AG09319 (cell line): ENCODE measurements around the gene C1QTNF7.

Source experiments
- DNase-seq: peaks from one replicate; pipeline ENCODE4 v3.0.0-alpha.2; 2010; ENCODE audit warnings: low read depth; ENCODE audit errors: extremely low read depth
- CTCF ChIP-seq: IDR thresholded peaks from 2 replicates; pipeline ENCODE4 v1.5.1; 2011; ENCODE audit warnings: low read depth, mild to moderate bottlenecking, inconsistent platforms, low read length, moderate library complexity

C1QTNF7 gene

GRCh38 chr4:15413623-15414019 lies 14.2 kb upstream of the C1QTNF7 start:
- TF ChIP-seq CTCF = no peak
- DNase-seq = no peak

DNA sequence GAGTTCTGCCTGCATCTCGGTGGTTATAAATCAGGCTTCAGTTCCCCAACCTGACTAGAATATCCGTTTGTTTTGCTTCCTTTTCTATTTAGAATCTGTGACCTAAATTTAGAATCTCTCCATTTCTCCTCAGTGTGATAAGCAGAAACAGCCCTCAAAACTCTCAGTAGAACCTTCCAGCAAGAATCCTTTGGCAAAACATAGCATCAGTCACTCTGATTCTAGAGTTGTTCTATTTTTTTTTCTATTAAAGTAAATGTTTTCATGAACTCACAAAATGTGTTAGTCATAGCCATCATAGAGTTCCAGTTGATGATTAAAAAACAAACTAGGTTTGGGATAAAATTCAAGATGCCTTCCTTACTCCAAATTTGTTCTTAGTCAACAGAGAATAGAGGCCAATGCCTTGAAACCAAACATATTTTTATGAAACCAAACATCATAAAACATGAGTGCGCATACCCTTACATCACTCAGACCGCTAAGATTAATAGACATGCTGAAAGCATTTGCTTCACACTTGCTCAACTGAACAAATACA lies 13.2 kb upstream of the C1QTNF7 start:
- TF ChIP-seq CTCF = no peak
- DNase-seq = no peak

GRCh38 chr4:15416357-15417232 lies 11.2 kb upstream of the C1QTNF7 start:
- no peak for DNase-seq
- TF ChIP-seq CTCF = no peak

- no peak for DNase-seq
- TF ChIP-seq CTCF = no peak
Measured at GRCh38 chr4:15417233-15417660, 10.6 kb upstream of the C1QTNF7 start.

- no peak for DNase-seq
- TF ChIP-seq CTCF = no peak
Measured at GRCh38 chr4:15418956-15419355, 8.9 kb upstream of the C1QTNF7 start.

DNA sequence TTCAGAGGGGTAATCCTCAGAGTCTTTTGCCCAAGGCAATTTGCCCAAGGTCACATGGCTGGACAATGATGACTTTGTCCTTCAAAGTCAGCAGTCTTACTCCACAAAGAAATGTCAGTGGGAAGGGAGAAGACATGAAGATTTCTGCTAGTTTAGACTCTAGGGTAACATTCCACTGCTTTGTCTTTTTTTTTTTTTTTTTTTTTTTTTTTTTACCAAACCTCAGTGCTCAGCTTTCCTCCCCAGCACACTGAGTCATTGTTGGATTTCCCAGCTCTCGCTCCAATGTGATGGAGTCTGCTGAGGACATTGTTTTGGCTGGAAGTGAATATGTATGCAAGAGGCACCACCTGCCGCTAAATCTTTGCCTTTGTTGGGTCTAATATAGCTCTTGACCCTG lies 7.2 kb upstream of the C1QTNF7 start:
- TF ChIP-seq CTCF = no peak
- no peak for DNase-seq

GRCh38 chr4:15423285-15423711 lies 4.5 kb upstream of the C1QTNF7 start:
- DNase-seq = no peak
- TF ChIP-seq CTCF = no peak
